GM12878 (cell line): ENCODE data around the gene CNTN4. TPM values are rescaled to one million over a fixed set of nuclear protein-coding genes. Genes with fewer than 3 reads are reported as not detected.

Experiments
- ATAC-seq: fragments of 200-7000 bp; cut with Tn5 transposase; 3 replicates; pipeline ENCODE4 v1.9.1; 2020; ENCODE audit warnings: mild to moderate bottlenecking, moderate library complexity
- BruUV-seq: library from RNA; stranded (reverse); fragments of 400-500 nt; replicated peaks from 2 replicates; lab custom pipeline; 2021; lab: Mats Ljungman, UMichigan
- CTCF ChIA-PET: fragments of 300-600 bp; sonication (Branson Sonifier 250); formaldehyde crosslinking; extraction: SDS; loops from one replicate; lab custom pipeline; 2021; ENCODE audit warnings: inconsistent platforms; lab: Yijun Ruan, JAX
- POLR2A ChIA-PET: fragments of 350-600 bp; formaldehyde crosslinking; extraction: SDS; loops from one replicate; lab custom pipeline; 2021; ENCODE audit warnings: inconsistent platforms; lab: Charles Lee
- RAD21 ChIA-PET: fragments of 300-600 bp; sonication (Branson Sonifier 250); formaldehyde crosslinking; loops from one replicate; lab custom pipeline; 2023; ENCODE audit warnings: antibody characterized with exemption; ENCODE audit not compliant: unreplicated experiment; lab: Charles Lee
- SMC1A ChIA-PET: fragments of 300-600 bp; sonication (Branson Sonifier 250); formaldehyde crosslinking; loops from one replicate; lab custom pipeline; 2023; ENCODE audit not compliant: unreplicated experiment, uncharacterized antibody; lab: Charles Lee
- DNase-seq: peaks from one replicate; pipeline ENCODE4 v3.0.0-alpha.2; 2011; ENCODE audit warnings: low read depth, low spot score
- FAIRE-seq: peaks from 3 replicates; lab custom pipeline; 2011; peaks lifted over from hg19 to GRCh38; lab: Jason Lieb, UNC
- H2AFZ ChIP-seq: 2 replicates; pipeline ENCODE4 v1.6.0; 2011; ENCODE audit warnings: low read depth, low read length, control low read depth; ENCODE audit not compliant: control insufficient read depth
- H3K27ac ChIP-seq: 2 replicates; pipeline ENCODE4 v1.5.1; 2011; ENCODE audit warnings: control low read depth; ENCODE audit not compliant: control insufficient read depth, insufficient read depth
- H3K27me3 ChIP-seq, 2 experiments: replicated peaks in 1 of 2; 2 replicates each; pipeline versions ENCODE4 v1.6.0 to v1.6.1; 2011; ENCODE audit warnings: low read length in 1 of 2; ENCODE audit not compliant: control insufficient read depth in 2 of 2, insufficient read depth in 2 of 2
- H3K36me3 ChIP-seq, 2 experiments: 2 replicates each; pipeline ENCODE4 v1.5.1; 2011; ENCODE audit warnings: low read length in 1 of 2; ENCODE audit not compliant: control insufficient read depth in 2 of 2, insufficient read depth in 2 of 2
- H3K4me1 ChIP-seq: 2 replicates; pipeline ENCODE4 v1.6.1; 2011; ENCODE audit warnings: mild to moderate bottlenecking, low read length, moderate library complexity, mixed read lengths; ENCODE audit not compliant: control insufficient read depth, insufficient read depth
- H3K4me2 ChIP-seq: 2 replicates; pipeline ENCODE4 v1.6.0; 2011; ENCODE audit warnings: control low read depth; ENCODE audit not compliant: control insufficient read depth, insufficient read depth
- H3K4me3 ChIP-seq: fragments of 200-600 bp; sonication (generic); 2 replicates; pipeline ENCODE4 v1.5.1; 2016
- H3K79me2 ChIP-seq: 2 replicates; pipeline ENCODE4 v1.6.0; 2011; ENCODE audit warnings: low read length; ENCODE audit not compliant: control insufficient read depth, insufficient read depth
- H3K9ac ChIP-seq: 2 replicates; pipeline ENCODE4 v1.8.0; 2011; ENCODE audit warnings: low read length, control low read depth, mixed read lengths; ENCODE audit not compliant: control insufficient read depth, insufficient read depth
- H3K9me3 ChIP-seq: replicated peaks from 3 replicates; pipeline ENCODE4 v1.5.1; 2011; ENCODE audit warnings: mild to moderate bottlenecking, low read length; ENCODE audit not compliant: control insufficient read depth, insufficient read depth
- H4K20me1 ChIP-seq: 2 replicates; pipeline ENCODE4 v1.6.0; 2011; ENCODE audit not compliant: control insufficient read depth, insufficient read depth
- BCL11A ChIP-seq: IDR thresholded peaks from 2 replicates; pipeline ENCODE4 v1.6.1; 2011; ENCODE audit warnings: low read depth, low read length
- CBX5 ChIP-seq: sonication (generic); IDR thresholded peaks from 2 replicates; pipeline ENCODE4 v1.6.1; 2016; ENCODE audit warnings: low read depth, moderate library complexity, mild to moderate bottlenecking, inconsistent platforms
- CEBPZ ChIP-seq: fragments of 150-350 bp; IDR thresholded peaks from 2 replicates; pipeline ENCODE4 v1.6.1; 2016; ENCODE audit warnings: low read depth, low read length
- DPF2 ChIP-seq: fragments of 450-650 bp; IDR thresholded peaks from 2 replicates; pipeline ENCODE4 v1.6.1; 2017; ENCODE audit warnings: mild to moderate bottlenecking
- EED ChIP-seq: sonication (generic); IDR thresholded peaks from 2 replicates; pipeline ENCODE4 v1.6.1; 2016; ENCODE audit warnings: antibody characterized with exemption, low read depth
- GATAD2B ChIP-seq: fragments of 450-650 bp; conservative IDR thresholded peaks from 2 replicates; pipeline ENCODE4 v1.6.1; 2017; ENCODE audit warnings: low read depth, mild to moderate bottlenecking, moderate library complexity
- NR2C1 ChIP-seq: fragments of 450-650 bp; IDR thresholded peaks from 2 replicates; pipeline ENCODE4 v1.6.1; 2017; ENCODE audit warnings: antibody characterized with exemption, mild to moderate bottlenecking, moderate library complexity
- RFX5 ChIP-seq: IDR thresholded peaks from 2 replicates; pipeline ENCODE4 v1.6.1; 2011; ENCODE audit warnings: low read depth, low read length, improper control_type of control experiment
- RUNX3 ChIP-seq: IDR thresholded peaks from 2 replicates; pipeline ENCODE4 v1.6.1; 2012; ENCODE audit warnings: low read length, inconsistent platforms
- SREBF2 ChIP-seq: IDR thresholded peaks from 2 replicates; pipeline ENCODE4 v1.6.1; 2012; ENCODE audit warnings: mild to moderate bottlenecking, low read length
- ZBED1 ChIP-seq: IDR thresholded peaks from 2 replicates; pipeline ENCODE4 v1.6.1; 2016; ENCODE audit warnings: borderline replicate concordance
- ZNF274 ChIP-seq: IDR thresholded peaks from one replicate; pipeline ENCODE4 v1.8.0; 2011; ENCODE audit not compliant: insufficient read length, insufficient read depth
- WGBS: methylation state at CpG from one replicate; pipeline ENCODE4 v1.1.6; 2016; ENCODE audit warnings: low lambda C conversion rate; ENCODE audit not compliant: insufficient replicate concordance, insufficient coverage; ENCODE audit errors: missing lambda C conversion rate; 5-methylcytosine and 5-hydroxymethylcytosine counted together
- in situ Hi-C: fragments of 300-500 bp; cut with MboI; formaldehyde crosslinking; loops from 9 replicates; pipeline ENCODE4 v1.14.3; 2018; ENCODE audit warnings: mixed read lengths
- intact Hi-C: fragments of 100-400 bp; cut with micrococcal nuclease; formaldehyde crosslinking; loops from one replicate; pipeline ENCODE4 v1.14.2; 2022; ENCODE audit not compliant: unreplicated experiment
- polyA plus RNA-seq, 11 experiments: library from polyadenylated mRNA; depleted of rRNA in 4 of 11; unstranded in 6 of 11; stranded (reverse) in 5 of 11; fragments of >200 nt; fragmentation: Nextera tagmentation in 4 of 11; fragmentation: Illumina TruSeq in 1 of 11; extraction: Ambion mirVana in 4 of 11; extraction: Trizol in 1 of 11; gene quantifications; 1 replicate in 1 of 11; 2 replicates in 10 of 11; pipeline versions ENCODE4 v1.2.1 to v1.2.3, GENCODE V29; 2011 to 2016; ENCODE audit warnings: inconsistent platforms in 2 of 11, missing spikeins in 2 of 11, low read depth in 1 of 11
- total RNA-seq, 4 experiments: library from RNA; depleted of rRNA in 3 of 4; stranded (reverse); fragments of >200 nt in 3 of 4; fragmentation: Illumina TruSeq in 1 of 4; extraction: Trizol in 1 of 4; gene quantifications; 2 replicates each; pipeline versions ENCODE4 v1.2.1 to v1.2.3, GENCODE V29; 2013 to 2021
- TF ChIP-seq, protein P1 (sequence below), 3 experiments: IDR thresholded peaks in 2 of 3; conservative IDR thresholded peaks in 1 of 3; 2 replicates each; pipeline ENCODE4 v1.5.1; 2011; ENCODE audit warnings: low read depth in 3 of 3, low read length in 3 of 3, mild to moderate bottlenecking in 3 of 3, control low read depth in 2 of 3, moderate library complexity in 2 of 3, inconsistent platforms in 1 of 3, mixed read lengths in 1 of 3; ENCODE audit not compliant: control insufficient read depth in 2 of 3, insufficient read depth in 1 of 3; ENCODE audit errors: extremely low read depth in 1 of 3
- TF ChIP-seq, protein P2 (sequence below): IDR thresholded peaks from 2 replicates; pipeline ENCODE4 v1.6.1; 2011; ENCODE audit warnings: low read depth, mild to moderate bottlenecking, low read length, moderate library complexity, borderline replicate concordance; ENCODE audit errors: extremely low read depth
- TF ChIP-seq, protein P3 (sequence below): fragments of 450-650 bp; IDR thresholded peaks from 2 replicates; pipeline ENCODE4 v1.6.1; 2016; ENCODE audit warnings: mild to moderate bottlenecking, moderate library complexity, borderline replicate concordance

CNTN4 gene
- total and polyA plus RNA-seq, 10 of the 15 experiments (the other 5 are each of a cell fraction or from before 2014, with no cell fraction given) = 0.05 to 0.43 (median 0.15) TPM; not detected in 1

GRCh38 chr3:2423143-2423542 is 324.5 kb downstream of the CNTN4 start (continued):
- no peak for TF ChIP-seq SREBF2
- TF ChIP-seq RFX5 = no peak
- no peak for TF ChIP-seq CEBPZ
- TF ChIP-seq BCL11A = no peak
- TF ChIP-seq EED = no peak

DNA sequence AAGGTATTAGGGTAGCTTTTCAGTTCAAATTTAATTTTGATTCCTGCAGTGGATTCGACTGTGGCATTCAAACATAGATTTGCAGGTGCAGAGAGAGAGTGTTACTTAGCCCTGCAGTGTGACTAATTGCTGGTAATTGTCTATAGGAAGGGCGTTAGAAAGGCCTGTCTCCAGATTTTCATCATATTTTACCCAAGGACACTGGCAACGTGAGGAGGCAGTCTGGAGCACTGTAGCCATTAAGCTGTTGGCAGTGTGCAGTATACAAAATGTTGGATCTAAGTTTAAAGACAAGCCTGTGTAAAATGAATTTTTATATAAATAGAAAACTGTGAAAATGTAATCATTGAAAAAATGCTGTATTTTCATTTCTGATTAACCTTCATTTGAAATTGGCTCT is 342.9 kb downstream of the CNTN4 start:
- Histone ChIP-seq H3K36me3 (no peaks in the 10 kb centered on the region), H3K9me3 (no peaks in the 10 kb centered on the region), H3K27ac (no peak overlapping the region), H3K27me3 (no peaks in the 10 kb centered on the region), H3K4me1 (no peaks in the 10 kb centered on the region), H3K4me2 (no peak overlapping the region), H3K9ac (no peak overlapping the region), H3K79me2 (no peaks in the 10 kb centered on the region), H2AFZ (no peak overlapping the region), H3K4me3 (no peak overlapping the region), H4K20me1 (no peaks in the 10 kb centered on the region)
- 2% methylated on average over 3 of the region's 3 CpGs for WGBS
- ChIA-PET RAD21 (interaction anchor here (0.6 kb wide), 1 partner anchor 18 kb away, joined by 3 read pairs; no protein-coding TSS in a partner anchor), POLR2A (no interaction called here), SMC1A (no interaction called here), CTCF (no interaction called here)
- in situ Hi-C loops (no loop called here), intact Hi-C loops (no loop called here)
- ATAC-seq = no peak
- no peak for DNase-seq
- no TSS peak for BruUV-seq
- FAIRE-seq = no peak
- TF ChIP-seq ZBED1 = no peak
- TF ChIP-seq, protein P1, sequence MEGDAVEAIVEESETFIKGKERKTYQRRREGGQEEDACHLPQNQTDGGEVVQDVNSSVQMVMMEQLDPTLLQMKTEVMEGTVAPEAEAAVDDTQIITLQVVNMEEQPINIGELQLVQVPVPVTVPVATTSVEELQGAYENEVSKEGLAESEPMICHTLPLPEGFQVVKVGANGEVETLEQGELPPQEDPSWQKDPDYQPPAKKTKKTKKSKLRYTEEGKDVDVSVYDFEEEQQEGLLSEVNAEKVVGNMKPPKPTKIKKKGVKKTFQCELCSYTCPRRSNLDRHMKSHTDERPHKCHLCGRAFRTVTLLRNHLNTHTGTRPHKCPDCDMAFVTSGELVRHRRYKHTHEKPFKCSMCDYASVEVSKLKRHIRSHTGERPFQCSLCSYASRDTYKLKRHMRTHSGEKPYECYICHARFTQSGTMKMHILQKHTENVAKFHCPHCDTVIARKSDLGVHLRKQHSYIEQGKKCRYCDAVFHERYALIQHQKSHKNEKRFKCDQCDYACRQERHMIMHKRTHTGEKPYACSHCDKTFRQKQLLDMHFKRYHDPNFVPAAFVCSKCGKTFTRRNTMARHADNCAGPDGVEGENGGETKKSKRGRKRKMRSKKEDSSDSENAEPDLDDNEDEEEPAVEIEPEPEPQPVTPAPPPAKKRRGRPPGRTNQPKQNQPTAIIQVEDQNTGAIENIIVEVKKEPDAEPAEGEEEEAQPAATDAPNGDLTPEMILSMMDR (IDR thresholded peaks at IDR 0.05 in 2 of 3, conservative IDR thresholded peaks at IDR 0.05 in 1 of 3; ENCODE audit: control insufficient read depth in 2 of 3, extremely low read depth in 1 of 3, insufficient read depth in 1 of 3, low read depth in 3 of 3, low read length in 3 of 3) = no peak
- no peak for TF ChIP-seq DPF2
- TF ChIP-seq GATAD2B = no peak
- TF ChIP-seq ZNF274 = no peak
- TF ChIP-seq, protein P2, sequence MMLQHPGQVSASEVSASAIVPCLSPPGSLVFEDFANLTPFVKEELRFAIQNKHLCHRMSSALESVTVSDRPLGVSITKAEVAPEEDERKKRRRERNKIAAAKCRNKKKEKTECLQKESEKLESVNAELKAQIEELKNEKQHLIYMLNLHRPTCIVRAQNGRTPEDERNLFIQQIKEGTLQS = no peak
- no peak for TF ChIP-seq CBX5
- no peak for TF ChIP-seq RUNX3
- TF ChIP-seq NR2C1 = no peak
- TF ChIP-seq, protein P3, sequence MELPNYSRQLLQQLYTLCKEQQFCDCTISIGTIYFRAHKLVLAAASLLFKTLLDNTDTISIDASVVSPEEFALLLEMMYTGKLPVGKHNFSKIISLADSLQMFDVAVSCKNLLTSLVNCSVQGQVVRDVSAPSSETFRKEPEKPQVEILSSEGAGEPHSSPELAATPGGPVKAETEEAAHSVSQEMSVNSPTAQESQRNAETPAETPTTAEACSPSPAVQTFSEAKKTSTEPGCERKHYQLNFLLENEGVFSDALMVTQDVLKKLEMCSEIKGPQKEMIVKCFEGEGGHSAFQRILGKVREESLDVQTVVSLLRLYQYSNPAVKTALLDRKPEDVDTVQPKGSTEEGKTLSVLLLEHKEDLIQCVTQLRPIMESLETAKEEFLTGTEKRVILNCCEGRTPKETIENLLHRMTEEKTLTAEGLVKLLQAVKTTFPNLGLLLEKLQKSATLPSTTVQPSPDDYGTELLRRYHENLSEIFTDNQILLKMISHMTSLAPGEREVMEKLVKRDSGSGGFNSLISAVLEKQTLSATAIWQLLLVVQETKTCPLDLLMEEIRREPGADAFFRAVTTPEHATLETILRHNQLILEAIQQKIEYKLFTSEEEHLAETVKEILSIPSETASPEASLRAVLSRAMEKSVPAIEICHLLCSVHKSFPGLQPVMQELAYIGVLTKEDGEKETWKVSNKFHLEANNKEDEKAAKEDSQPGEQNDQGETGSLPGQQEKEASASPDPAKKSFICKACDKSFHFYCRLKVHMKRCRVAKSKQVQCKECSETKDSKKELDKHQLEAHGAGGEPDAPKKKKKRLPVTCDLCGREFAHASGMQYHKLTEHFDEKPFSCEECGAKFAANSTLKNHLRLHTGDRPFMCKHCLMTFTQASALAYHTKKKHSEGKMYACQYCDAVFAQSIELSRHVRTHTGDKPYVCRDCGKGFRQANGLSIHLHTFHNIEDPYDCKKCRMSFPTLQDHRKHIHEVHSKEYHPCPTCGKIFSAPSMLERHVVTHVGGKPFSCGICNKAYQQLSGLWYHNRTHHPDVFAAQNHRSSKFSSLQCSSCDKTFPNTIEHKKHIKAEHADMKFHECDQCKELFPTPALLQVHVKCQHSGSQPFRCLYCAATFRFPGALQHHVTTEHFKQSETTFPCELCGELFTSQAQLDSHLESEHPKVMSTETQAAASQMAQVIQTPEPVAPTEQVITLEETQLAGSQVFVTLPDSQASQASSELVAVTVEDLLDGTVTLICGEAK = no peak
